Globus pallidus (tissue), 1 donor: ENCODE measurements around the gene SIT1.
A peak's percentile ranks its signal among the peaks of the same experiment; 100 is the strongest.
"Not testable (repeated sequence)": the region's sequence is repeated elsewhere in the genome, so short reads cannot be mapped to it uniquely, and the experiment has no call there.

Source experiments
- DNase-seq: peaks from one replicate; pipeline ENCODE4 v3.0.0-alpha.2; 2015; ENCODE audit warnings: low spot score

Gene SIT1

DNA sequence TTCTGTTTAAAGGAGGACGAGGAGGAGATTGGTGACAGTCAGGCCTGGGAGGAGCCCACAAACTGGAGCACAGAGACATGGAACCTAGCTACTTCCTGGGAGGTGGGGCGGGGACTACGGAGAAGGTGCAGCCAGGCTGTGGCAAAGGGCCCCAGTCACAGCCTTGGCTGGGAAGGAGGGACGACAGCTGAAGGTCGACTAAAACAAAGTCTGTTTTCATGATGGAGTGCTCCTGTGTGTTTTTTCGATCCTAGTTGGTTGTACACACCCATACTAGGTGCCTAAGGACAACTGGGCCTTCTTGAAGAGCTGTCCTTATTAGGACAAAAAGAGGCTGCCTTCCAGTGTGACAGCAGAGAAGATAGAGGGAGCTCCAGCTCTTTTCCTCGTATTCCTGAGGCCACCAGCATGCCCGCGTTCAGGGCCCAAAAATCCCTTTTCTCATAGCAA is 10.3 kb upstream of the SIT1 start:
- DNase-seq, result no peak

DNA sequence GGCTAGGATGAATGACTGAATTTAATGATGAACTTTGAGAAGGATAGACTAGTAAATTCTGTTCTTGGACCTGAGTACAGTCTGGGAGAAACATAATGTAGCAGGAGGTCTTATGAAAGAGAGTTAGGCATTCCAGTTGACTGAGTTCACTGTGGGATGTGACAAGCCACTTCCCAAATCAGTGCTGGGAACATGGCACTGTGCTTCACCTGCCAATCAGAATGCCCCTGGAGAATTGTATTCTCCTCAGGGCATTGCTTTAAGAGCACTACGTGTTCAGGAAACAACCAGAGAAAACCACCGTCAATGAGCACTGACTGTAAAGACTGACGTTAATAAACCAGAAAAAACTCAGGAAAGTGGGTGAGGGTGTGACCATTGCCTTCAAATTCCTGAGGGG is 8.6 kb upstream of the SIT1 start:
- DNase-seq, result no peak

DNA sequence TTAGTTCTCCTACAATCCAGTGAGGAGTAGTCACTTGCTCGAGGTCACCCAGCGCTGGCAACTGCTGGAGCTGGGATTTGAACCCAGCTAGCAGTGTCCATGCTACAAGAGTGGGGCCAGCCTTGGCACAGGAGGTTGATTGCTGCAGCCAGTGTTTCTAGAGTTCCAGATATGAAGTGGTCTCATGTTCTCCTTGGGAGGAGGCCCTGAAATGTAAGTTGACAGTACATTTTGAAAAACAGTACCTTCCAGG is 8.2 kb upstream of the SIT1 start:
- no peak for DNase-seq

DNA sequence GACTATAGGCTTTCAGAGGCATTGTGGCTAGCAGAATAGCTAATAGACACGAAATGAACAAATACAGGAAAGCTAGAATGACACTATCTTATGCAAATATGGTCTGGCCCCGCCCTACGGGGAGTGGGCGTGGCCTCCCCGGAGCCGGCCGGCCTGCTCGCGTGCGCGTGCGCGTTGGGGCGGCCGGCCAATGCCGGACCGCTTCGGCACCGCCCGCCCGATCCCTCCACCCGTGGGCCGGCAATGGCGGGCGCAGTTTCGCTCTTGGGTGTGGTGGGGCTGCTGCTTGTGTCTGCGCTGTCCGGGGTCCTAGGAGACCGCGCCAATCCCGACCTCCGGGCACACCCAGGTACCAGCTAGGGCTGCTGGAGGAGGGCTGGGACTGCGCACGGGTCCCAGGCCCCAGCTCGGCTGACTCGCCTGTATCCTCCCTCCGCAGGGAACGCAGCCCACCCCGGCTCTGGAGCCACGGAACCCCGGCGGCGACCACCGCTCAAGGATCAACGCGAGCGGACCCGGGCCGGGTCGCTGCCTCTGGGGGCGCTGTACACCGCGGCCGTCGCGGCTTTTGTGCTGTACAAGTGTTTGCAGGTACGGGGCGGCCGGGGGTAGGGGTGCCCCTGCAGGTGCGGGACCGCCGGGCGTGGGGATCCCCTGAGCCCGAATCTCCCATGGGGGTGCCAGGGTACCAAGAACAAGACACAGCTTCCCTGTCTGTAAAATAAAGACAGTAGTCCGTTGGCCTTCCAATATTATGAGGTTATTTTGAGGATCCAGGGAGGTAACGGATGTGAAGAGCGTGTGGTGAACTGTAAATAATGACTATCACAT is 7.6 kb upstream of the SIT1 start, which contains the start of gene CCDC107:
Gene CCDC107, plus strand, starts transcription at position 156 of the 831 bp plus-strand sequence. Its CDS starts 88 bp downstream, at position 244.
- DNase-seq, result peak; percentile 92

DNA sequence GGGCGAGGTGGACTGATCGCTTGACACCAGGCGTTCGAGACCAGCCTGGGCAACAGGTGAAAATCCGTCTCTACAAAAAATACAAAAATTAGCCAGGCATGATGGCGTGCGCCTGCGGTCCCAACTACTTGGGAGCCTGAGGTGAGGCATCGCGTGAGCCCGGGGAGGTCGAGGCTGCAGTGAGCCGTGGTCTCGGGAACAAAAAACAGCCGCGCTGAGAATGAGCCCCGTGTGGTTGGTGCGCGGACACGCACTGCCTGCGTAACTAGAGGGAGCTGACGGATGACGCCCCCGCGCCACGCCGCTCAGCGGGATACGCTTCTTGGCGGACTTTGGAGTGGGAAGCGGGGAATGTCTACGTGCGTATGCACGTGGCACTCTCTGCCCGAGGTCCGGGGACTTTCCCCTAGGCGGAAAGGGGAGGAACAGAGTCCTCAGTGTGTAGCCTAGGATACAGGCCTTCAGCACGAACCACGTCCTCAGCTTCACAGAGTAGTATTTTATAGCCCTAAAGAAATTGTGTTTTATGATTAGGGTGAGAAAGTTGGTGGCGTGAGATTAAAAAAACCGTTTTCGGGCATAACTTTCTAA is 6.9 kb upstream of the SIT1 start, which contains the start of gene RMRP:
Gene RMRP, minus strand, starts transcription at position 474 of the 591 bp plus-strand sequence.
- peak; percentile 99 for DNase-seq

DNA sequence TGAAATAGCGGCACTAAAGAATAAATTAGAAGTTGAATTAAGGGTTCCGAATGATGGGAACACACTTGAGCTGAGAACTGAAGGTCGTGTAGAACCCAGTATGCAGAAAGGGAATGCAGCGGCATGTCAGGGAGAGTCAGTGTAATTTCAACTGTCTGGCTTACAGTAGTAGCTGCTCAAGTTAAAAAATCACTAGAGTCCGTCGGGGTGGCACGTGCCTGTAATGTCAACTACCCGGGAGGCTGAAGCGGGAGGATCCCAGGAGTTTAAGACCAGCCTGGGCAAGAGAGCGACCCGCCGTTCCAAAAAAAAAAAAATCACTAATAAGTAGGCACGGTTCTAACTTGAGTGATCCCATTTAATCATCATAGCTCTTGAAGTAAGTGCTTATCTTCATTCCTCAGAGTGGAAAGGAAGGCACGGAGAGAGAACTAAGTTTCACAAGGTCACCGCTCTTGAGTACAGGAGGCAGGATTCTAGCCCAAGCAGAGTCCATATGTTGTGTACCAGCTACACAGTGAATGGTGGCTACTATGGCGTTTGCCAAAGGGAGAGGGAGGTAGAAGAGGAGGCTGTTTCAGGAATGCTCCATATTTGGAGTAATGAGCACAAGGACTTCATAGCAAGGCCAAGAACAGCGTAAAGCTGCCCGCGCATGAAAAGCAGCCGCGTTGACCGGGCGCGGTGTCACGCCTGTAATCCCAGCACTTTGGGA is 6.3 kb upstream of the SIT1 start:
- DNase-seq, result no peak

DNA sequence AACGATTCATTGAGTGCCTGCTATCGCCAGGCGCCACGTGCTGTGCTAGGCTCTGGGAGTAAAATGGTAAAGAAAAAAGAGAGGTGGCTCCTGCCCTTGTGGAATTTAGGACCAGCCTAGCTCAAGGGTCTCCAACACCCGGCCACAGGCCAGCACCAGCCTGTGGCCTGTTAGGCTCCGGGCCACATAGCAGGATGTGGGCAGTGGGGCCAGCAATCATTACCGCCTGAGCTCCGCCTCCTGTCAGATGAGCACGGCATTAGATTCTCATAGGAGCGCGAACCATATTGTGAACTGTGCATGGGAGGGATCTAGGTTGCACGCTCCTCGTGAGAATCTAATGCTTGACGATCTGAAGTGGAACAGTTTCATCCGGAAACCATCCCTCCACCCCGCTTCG is 5.6 kb upstream of the SIT1 start:
- no peak for DNase-seq

DNA sequence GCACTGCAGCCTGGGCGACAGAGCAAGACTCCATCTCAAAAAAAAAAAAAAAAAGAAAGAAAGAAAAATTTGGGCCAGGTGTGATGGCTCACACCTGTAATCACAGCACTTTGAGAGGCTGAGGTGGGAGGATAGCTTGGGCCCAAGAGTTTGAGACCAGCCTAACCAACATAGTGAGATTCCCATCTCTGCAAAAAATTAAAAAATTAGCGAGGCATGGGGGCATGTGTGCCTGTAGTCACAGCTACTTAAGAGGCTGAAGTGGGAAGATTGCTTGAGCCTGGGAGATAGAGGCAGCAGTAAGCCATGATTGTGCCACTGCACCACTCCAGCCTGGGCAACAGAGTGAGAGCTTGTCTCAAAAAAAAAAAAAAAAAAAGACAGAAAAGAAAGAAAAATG is 2.9 kb upstream of the SIT1 start:
- no peak for DNase-seq

DNA sequence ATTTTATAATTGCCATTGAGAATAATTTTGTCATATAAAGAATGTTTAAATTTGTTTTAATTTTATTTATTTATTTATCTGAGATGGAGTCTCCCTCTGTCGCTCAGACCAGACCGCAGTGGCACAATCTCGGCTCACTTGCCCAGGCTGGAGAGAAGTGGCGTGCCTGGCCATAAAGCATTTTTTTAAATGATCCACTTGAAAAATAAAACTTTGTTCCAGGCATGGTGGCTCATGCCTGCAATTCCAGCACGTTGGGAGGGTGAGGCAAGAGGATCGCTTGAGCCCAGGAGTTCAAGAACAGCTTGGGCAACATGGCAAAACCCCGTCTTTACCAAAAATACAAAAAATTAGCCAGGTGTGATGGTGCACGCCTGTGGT is 2.1 kb upstream of the SIT1 start:
- no peak for DNase-seq

DNA sequence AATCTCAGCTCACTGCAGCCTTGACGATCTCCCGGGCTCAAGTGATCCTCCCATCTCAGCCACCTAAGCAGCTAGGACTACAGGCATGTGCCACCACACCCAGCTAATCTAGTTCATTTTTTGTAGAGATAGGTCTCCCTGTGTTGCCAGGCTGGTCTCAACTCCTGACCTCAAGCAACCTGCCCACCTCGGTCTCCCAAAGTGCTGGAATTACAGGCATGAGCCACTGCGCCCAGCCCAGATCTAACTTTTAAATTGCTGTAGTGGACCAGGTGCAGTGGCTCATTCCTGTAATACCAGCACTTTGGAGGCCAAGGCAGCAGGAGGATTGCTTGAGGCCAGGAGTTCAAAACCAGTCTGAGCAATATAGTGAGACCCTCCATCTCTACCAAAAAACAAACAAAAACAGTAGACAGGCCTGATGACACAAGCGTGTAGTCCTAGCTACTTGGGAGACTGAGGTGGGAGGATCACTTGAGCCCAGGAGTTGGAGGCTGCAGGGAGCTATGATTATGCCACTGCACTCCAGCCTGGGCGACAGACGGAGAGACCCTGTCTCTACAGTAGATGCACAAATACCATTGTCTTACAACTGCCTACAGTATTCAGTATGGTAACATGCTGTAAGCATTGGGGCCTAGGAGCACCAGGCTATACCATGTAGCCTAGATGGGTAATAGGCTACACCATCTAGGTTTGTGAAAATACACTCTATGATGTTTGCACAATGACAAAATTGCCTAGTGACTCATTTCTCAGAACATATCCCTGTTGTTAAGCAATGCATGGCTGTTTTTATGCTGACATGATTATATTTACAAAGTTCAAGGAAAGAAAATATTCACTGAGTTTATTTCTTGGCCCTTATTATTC is 1.5 kb upstream of the SIT1 start:
- DNase-seq, result no peak

DNA sequence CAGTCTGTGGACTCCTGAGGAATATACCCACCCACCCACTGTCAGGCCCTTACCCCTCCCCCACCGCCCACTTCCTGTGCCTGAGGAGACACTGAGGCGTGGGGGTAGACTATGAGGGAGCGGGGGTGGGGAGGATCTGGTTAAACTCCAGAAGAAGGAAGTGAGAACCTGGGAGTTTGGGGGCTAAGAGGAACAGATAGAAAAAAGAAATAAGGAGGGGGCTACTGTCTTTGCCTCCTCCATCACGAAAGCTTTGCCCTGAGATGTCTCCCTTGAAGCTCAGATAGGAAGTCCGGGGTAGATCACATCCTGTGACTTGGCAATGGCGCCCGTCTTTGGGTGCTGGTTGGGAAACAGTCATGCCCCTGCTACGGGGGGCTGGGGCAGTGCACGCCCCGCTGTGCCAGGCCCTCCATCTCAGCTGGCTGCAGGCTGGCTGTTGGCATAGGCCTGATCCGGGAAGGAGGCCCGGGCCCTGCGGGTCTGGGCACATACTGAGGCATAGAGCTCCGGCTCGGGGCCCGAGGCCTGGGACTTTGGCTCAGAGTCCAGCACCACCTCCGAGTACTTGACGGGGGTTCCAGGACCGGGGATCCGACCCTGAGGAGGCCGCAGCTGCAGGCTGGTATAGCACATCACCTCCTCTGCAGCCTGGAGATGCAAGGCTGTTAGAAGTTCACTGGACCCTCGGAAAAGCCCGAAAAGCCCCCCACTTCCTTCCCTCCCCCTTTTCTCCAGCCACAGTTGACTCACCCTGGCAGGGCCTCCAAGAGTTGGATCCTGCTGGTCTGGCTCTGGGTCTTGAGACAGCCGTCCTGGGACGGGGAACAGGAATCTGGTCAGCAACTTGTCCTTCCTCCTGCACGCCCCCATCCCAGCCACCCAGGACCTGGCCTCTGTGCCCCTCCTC is 1.0 kb downstream of the SIT1 start:
- DNase-seq, result no peak

DNA sequence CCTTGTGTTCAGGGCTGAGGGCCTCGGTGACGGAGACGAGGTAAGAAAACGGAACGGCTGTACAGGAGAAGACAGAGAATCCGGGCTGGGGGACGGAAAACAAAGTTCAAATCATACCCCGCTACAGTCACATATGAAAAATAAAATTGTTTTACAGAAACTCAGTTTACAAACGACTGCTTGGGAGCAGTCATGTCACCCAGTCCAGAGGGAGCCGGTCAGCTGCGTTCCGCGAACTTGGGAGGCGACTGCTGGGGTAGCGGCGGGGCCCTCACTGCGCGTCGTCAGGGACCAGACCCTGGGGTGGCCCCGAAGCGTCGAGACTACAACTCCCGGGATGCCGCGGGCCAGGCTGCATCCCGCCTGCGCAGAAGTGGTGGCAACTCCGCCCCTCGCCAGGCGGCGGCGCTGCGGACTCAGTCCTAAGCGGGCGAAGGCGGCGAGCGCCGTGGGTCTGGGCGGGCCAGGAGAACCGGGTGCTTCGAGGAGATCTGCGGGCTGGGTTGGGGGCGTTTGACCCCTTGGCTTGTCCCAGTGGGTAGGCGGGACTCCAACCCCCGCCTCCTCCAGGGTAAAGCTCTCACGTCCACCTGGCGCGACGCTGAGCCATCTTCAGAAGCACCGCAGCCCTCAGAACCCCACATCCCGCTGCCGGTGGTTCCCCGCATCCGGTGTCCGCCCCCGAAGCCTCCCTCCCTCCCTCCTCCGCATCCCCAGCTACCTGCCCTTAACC is 4.0 kb downstream of the SIT1 start:
- DNase-seq, result peak; percentile 85

DNA sequence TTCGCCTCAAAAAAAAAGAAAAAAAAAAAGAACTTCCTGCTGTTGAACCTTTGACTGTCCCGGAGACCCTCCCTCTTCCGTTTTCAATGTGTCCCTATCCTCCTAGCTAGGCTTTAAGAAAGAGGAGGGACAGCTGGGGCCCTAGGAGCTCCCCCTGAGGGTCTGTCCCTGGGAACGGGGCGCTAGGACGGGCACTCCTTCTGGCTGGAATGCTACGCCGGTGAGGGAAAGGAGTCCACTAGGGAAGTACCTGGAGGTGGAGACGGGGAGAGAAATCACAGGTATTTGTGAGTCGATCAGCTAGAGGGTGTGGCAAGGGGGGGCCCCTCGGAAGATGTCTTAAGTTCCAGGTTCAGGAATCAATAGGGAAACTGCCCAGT is 4.6 kb downstream of the SIT1 start:
- DNase-seq, result no peak

DNA sequence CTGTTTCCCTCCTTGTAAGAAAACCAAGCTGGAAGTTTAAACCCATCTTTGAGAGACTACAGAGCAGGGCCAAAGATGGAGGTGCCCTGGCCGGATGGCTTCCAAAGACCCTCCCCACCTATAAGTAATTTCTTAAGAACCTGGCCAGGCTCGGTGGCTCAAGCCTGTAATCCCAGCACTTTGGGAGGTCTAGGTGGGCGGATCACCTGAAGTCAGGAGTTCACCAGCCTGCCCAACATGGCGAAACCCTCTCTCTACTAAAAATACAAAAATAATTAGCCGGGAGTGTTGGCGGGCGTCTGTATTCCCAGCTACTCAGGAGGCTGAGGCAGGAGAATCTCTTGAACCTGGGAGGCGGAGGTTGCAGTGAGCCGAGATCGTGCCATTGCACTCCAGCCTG is 5.0 kb downstream of the SIT1 start:
- not testable (repeated sequence) for DNase-seq

DNA sequence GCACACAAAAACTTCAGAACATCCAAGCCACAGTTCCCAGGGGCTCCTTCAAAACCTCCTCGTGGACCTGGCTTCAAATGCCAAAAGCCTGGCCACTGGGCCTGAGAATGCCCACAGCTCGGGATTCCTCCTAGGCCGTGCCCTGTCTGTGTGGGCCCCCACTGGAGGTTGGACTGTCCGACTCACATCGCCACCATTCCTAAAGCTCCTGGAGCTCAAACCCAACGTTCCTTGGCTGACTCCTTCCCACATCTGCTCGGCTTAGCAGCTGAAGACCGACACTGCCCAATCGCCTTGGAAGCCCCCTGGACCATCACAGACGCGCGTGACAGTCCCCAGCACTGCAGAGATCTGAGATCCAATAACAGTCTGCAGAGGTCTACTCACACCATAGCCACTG is 7.7 kb downstream of the SIT1 start:
- no peak for DNase-seq

DNA sequence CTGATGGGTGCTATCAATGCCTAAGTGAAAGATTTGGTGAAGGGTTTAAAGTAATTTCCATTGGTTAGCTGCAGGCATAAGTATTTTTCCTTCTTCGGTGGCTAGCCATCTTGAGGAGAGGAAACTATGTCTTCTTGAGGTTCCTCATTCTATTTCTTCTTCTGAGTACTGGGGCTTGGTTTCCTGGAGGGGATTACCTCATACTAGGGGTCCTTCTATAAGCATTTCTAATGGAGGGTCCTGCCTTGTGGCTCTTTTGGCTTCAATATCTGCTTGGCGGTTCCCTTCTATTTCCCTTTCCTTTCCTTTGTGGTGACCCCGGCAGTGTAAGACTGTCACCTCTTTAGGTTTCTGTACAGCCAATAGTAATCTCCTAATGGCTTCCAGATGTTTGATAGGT is 9.3 kb downstream of the SIT1 start:
- not testable (repeated sequence) for DNase-seq

DNA sequence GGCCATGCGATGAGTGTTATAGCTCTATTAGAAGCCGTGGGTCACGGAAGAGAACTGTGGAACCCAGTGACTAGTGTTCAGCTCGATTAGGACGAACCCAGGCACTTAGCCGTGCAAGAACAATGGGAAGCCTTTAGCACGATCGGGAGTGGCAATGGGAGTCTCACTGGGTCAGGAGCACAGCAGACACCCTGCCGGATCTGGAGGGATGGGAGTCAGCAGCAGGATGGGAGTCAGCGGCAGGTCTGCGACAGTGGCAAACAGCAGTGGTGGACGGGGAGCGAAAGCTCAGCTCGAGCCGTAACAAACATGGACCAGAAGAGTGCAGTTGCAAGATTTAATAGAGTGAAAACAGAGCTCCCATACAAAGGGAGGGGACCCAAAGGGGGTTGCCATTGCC is 10.3 kb downstream of the SIT1 start:
- not testable (repeated sequence) for DNase-seq

DNA sequence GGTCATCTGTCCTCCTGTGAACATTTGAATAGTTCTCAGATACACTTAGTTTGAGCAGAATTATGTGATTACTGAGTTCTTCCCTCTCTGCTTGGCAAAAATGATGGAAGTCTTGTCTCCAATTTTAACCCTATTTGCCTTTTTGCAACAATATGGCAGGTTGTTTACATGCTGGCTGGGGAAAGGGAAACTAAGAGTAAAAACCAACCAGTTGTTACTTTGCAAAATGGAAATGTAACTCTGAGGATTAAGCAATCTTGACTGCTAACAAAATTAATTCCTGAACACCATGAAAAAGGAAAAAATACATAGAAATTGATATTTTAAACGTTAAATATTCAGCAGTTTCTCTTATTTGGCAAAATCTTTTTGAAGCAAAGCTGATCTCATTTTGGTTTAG is 11.1 kb downstream of the SIT1 start:
- no peak for DNase-seq

DNA sequence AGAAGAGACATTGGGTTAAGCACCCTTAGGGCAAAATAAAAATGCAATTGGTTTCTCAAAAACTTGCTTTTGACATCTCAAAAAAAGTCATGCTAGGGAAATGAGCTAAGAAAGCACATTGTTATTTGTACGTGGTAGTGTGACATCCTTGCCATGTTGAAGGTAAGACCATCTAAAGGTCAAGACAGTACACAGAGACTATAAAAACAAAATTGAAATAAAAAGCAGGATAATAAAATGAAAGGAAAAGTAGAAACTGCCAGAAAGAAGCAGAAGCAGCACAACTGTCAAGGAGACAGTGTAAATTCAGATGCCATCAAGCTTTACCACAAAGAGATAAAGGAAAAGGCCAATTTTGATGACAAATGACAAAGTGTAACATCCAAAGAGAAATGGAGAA is 11.5 kb downstream of the SIT1 start:
- not testable (repeated sequence) for DNase-seq

DNA sequence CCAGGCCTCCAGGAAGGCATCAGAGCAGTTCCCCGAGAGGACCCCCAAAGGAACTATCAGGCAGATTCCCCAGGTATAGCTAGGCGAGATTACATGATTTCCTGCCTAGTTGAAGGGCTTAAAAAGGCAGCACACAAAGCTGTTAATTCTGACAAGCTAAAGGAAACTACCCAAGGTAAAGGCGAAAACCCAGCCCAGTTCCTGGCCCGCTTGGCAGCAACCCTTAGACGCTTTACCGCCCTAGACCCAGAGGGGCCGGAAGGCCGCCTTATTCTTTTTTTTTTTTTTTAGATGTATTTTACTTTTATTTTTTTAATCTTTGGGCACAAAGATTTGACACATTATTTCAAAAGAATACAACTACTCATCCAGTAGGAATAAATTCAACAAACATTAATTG is 12.0 kb downstream of the SIT1 start:
- not testable (repeated sequence) for DNase-seq
